Stimulated activated naive CD4-positive, alpha-beta T cell (primary cell): ENCODE data around the gene C5orf58.

Source experiments
- DNase-seq, 6 experiments: peaks; one replicate each; lab custom pipeline; 2025; lab: John Stamatoyannopoulos, UW

C5orf58 gene

GRCh38 chr5:170280011-170280493, 47.3 kb downstream of the C5orf58 start:
- DNase-seq, result no peak

- no peak for DNase-seq
These were observed 50.5 kb downstream of the C5orf58 start for GRCh38 chr5:170283296-170283695.

GRCh38 chr5:170284231-170284630, 51.4 kb downstream of the C5orf58 start:
- DNase-seq, result no peak

GRCh38 chr5:170285181-170285580, 52.4 kb downstream of the C5orf58 start:
- DNase-seq, result no peak

- DNase-seq, result no peak
These were observed 53.7 kb downstream of the C5orf58 start for GRCh38 chr5:170286386-170286925.

DNA sequence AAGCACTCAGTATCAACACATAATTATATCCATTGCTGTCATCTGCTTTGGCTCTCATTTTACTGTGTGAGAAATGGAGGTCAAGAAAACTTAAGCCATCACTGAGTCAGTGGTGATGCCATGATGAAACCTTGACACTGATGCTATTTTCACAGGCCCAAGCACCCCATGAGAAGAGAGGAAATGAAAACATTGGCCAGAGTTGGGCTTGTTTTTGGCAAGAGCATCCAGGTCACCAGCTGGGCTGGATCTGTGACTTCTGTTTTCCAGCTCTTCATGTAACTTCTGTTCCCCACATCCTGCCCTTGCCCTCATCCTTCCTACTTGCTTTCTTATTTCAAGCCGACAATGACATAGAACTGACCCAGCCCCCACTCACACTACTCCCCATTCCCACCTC, 54.7 kb downstream of the C5orf58 start:
- DNase-seq, result no peak

DNA sequence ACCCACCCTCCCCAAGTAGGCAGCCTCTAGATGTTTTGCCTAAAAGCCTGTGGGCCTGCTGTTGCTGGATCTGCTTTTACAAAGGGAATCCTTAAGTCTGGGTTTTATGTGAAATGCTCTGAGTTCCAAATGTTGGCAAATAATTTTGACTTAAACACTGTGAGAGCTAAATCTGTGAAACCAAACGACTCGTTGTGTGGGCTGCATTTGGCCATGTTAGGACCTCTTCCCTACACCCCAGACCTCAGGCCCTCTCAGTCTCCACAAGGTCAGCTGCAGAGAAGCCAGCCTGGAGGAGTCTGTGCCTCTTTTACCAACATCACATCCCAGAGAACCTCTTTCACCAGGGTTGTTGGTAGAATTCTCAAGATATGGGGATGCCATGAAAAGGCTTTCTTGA, 55.4 kb downstream of the C5orf58 start:
- DNase-seq, result no peak

DNA sequence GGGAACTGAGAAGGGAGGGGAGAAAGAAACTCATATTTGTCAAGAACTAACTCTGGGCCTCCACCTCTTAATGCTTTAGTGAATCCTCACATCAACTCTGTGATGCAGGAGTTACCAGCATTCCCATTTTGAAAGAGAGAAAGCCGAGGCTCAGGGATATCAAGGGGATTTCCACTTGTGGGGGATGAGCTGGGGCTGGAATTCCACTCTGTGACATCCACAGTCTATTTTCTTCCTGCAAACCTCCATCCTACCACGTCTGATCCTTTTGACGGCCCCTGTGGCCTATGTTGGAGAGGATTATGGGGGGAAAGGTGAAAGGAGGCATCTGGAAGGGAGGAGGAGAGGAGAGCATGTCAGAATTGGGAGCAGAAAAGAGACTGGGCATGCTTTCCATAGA, 55.8 kb downstream of the C5orf58 start:
- DNase-seq, result no peak

- DNase-seq, result no peak
These were observed 56.3 kb downstream of the C5orf58 start for GRCh38 chr5:170289121-170289520.

DNA sequence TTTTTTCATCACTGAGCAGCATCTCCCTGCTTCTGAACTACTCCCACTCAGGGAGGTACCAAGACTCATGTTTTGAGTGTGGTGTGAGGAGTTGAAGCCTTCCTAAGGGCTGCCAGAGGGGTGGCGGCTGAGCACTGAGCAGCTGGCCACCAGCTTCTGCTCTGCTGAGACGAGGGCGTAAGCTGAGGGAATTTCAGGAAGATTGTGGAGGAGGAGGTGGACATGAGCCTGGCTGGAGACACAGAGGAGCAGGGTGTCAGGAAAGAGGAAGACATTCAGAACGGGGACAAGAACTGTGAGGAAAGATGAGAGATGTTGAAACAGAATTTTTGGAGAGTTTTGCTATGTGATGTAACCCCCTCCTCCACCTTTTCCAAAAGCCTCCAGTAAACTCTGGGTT, 57.0 kb downstream of the C5orf58 start:
- DNase-seq, result no peak

GRCh38 chr5:170290498-170290897, 57.7 kb downstream of the C5orf58 start:
- DNase-seq, result no peak

GRCh38 chr5:170292179-170293104, 59.7 kb downstream of the C5orf58 start:
- DNase-seq, result no peak

GRCh38 chr5:170293273-170293672, 60.5 kb downstream of the C5orf58 start:
- peak in 1 of 6 experiments; percentile 18 for DNase-seq

DNA sequence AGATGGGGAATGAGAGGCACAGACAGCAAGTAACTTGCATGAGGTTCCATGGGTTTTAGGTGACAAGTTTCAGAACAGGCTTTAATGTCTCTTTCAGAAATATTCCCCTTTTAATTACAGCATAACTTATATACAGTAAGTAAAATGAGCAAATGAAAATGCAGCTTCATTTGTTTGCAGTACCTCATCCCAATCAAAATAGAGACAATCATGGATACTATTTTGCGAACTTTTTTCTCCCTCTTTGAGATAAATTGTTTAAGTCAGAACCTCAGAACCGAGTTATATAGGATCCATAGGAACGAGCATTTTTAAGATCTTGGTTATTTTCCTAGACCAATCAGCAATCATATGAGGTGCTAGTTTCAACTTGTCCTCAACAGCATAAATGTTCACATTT, 61.3 kb downstream of the C5orf58 start:
- DNase-seq, result no peak

DNA sequence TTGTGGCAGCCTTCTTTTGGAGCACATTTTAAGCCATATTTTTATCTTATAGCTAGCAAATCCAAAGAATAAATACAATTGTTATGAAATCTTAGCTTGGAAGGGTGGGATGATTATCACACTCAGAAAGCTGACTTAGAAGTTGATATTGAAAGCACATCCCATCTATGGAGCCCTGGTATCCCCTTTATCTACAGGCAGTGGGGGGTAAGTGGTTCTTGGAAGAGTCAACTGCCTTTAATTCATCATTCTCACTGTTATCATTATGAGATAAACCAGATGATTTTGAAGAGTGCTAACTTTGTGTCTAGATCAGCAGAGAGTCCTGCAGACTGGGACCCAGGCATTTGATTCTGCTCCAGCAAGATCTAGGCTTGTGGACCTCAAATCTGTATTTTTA, 61.8 kb downstream of the C5orf58 start:
- DNase-seq, result no peak
